IgD-negative memory B cell (primary cell): ENCODE measurements around the gene ATP13A5. TPM values are rescaled to one million over a fixed set of nuclear protein-coding genes. Genes with fewer than 3 reads are reported as not detected.
A peak's percentile ranks its signal among the peaks of the same experiment; 100 is the strongest.

Experiments
- H3K27ac Mint-ChIP-seq, 3 donors: one replicate each; pipeline ENCODE4 v1.8.0; 2020 to 2022; ENCODE audit warnings: mild to moderate bottlenecking in 3 of 3, mixed read lengths in 3 of 3, moderate library complexity in 1 of 3
- H3K27me3 Mint-ChIP-seq: one replicate; pipeline ENCODE4 v1.8.0; 2021; ENCODE audit warnings: mixed read lengths
- H3K36me3 Mint-ChIP-seq: one replicate; pipeline ENCODE4 v1.8.0; 2020; ENCODE audit warnings: mild to moderate bottlenecking, mixed read lengths
- H3K4me1 Mint-ChIP-seq, 3 donors: one replicate each; pipeline ENCODE4 v1.8.0; 2020 to 2022; ENCODE audit warnings: mixed read lengths in 3 of 3, mild to moderate bottlenecking in 1 of 3
- H3K4me3 Mint-ChIP-seq, 4 donors: one replicate each; pipeline ENCODE4 v1.8.0; 2020 to 2022; ENCODE audit warnings: mild to moderate bottlenecking in 4 of 4, mixed read lengths in 4 of 4, moderate library complexity in 3 of 4
- H3K9me3 Mint-ChIP-seq, 3 donors: one replicate each; pipeline ENCODE4 v1.8.0; 2020 to 2021; ENCODE audit warnings: mixed read lengths in 3 of 3, mild to moderate bottlenecking in 1 of 3
- polyA plus RNA-seq: library from polyadenylated mRNA; unstranded; fragments of 300-500 nt; fragmentation: Illumina TruSeq; gene quantifications from one replicate; pipeline ENCODE4 v1.2.3, GENCODE V29; 2021

Gene ATP13A5
- polyA plus RNA-seq, 1 donor from 2014 or later: not detected

- Mint-ChIP-seq H3K27me3 (peaks cover 15% of the 10 kb centered on the region), H3K27ac (no peak overlapping the region), H3K4me3 (no peak overlapping the region), H3K36me3 (peaks cover 2% of the 10 kb centered on the region), H3K4me1 (peaks cover 2 to 4% (median 4%) of the 10 kb centered on the region in 3 donors), H3K9me3 (peaks cover 0 to 2% (median 2%) of the 10 kb centered on the region in 3 donors)
Measured at GRCh38 chr3:193375614-193376013, 2.9 kb downstream of the ATP13A5 start.

- peaks cover 4% of the 10 kb centered on the region for H3K27me3 Mint-ChIP-seq
- peaks cover 2% of the 10 kb centered on the region for H3K36me3 Mint-ChIP-seq
- peak overlapping the region in 1 of 4 donors; percentile 46 for H3K4me3 Mint-ChIP-seq
- H3K9me3 Mint-ChIP-seq: peaks cover 0 to 2% (median 0%) of the 10 kb centered on the region in 3 donors
- peaks cover 2 to 4% (median 4%) of the 10 kb centered on the region in 3 donors for H3K4me1 Mint-ChIP-seq
- H3K27ac Mint-ChIP-seq: no peak overlapping the region
Measured at GRCh38 chr3:193372783-193373182, 5.8 kb downstream of the ATP13A5 start.

GRCh38 chr3:193367868-193368267, 10.7 kb downstream of the ATP13A5 start:
- peaks cover 7% of the 10 kb centered on the region for H3K27me3 Mint-ChIP-seq
- H3K27ac Mint-ChIP-seq: no peak overlapping the region
- no peaks in the 10 kb centered on the region for H3K9me3 Mint-ChIP-seq
- peaks cover 2 to 3% (median 2%) of the 10 kb centered on the region in 3 donors for H3K4me1 Mint-ChIP-seq
- no peaks in the 10 kb centered on the region for H3K36me3 Mint-ChIP-seq
- no peak overlapping the region for H3K4me3 Mint-ChIP-seq

- Mint-ChIP-seq H3K27ac (no peak overlapping the region), H3K36me3 (no peaks in the 10 kb centered on the region), H3K27me3 (peaks cover 4% of the 10 kb centered on the region), H3K4me3 (no peak overlapping the region), H3K4me1 (peaks cover 0 to 1% (median 0%) of the 10 kb centered on the region in 3 donors), H3K9me3 (peaks cover 0 to 2% (median 0%) of the 10 kb centered on the region in 3 donors)
Measured at GRCh38 chr3:193357291-193357690, 21.3 kb downstream of the ATP13A5 start.

- H3K4me1 Mint-ChIP-seq: peaks cover 0 to 1% (median 0%) of the 10 kb centered on the region in 3 donors
- H3K9me3 Mint-ChIP-seq: no peaks in the 10 kb centered on the region
- no peak overlapping the region for H3K4me3 Mint-ChIP-seq
- no peak overlapping the region for H3K27ac Mint-ChIP-seq
- no peaks in the 10 kb centered on the region for H3K36me3 Mint-ChIP-seq
- peaks cover 6% of the 10 kb centered on the region for H3K27me3 Mint-ChIP-seq
Measured at GRCh38 chr3:193354423-193354822, 24.1 kb downstream of the ATP13A5 start.

GRCh38 chr3:193350744-193351143, 27.8 kb downstream of the ATP13A5 start:
- no peaks in the 10 kb centered on the region for H3K36me3 Mint-ChIP-seq
- no peaks in the 10 kb centered on the region for H3K9me3 Mint-ChIP-seq
- H3K4me1 Mint-ChIP-seq: peaks cover 0 to 1% (median 0%) of the 10 kb centered on the region in 3 donors

GRCh38 chr3:193348686-193349085, 29.9 kb downstream of the ATP13A5 start:
- H3K27ac Mint-ChIP-seq: no peak overlapping the region
- no peaks in the 10 kb centered on the region for H3K4me1 Mint-ChIP-seq
- no peaks in the 10 kb centered on the region for H3K36me3 Mint-ChIP-seq
- no peak overlapping the region for H3K4me3 Mint-ChIP-seq
- no peaks in the 10 kb centered on the region for H3K9me3 Mint-ChIP-seq
- H3K27me3 Mint-ChIP-seq: peaks cover 7% of the 10 kb centered on the region

More at GRCh38 chr3:193350744-193351143, 27.8 kb downstream of the ATP13A5 start:
- peaks cover 7% of the 10 kb centered on the region for H3K27me3 Mint-ChIP-seq
- H3K4me3 Mint-ChIP-seq: no peak overlapping the region
- no peak overlapping the region for H3K27ac Mint-ChIP-seq

GRCh38 chr3:193347521-193348501, 30.7 kb downstream of the ATP13A5 start:
- H3K4me1 Mint-ChIP-seq: no peaks in the 10 kb centered on the region
- no peak overlapping the region for H3K27ac Mint-ChIP-seq
- no peak overlapping the region for H3K4me3 Mint-ChIP-seq
- peaks cover 4% of the 10 kb centered on the region for H3K27me3 Mint-ChIP-seq
- no peaks in the 10 kb centered on the region for H3K9me3 Mint-ChIP-seq
- H3K36me3 Mint-ChIP-seq: no peaks in the 10 kb centered on the region

- H3K27ac Mint-ChIP-seq: no peak overlapping the region
- H3K9me3 Mint-ChIP-seq: no peaks in the 10 kb centered on the region
- H3K36me3 Mint-ChIP-seq: no peaks in the 10 kb centered on the region
- H3K4me1 Mint-ChIP-seq: no peaks in the 10 kb centered on the region
- no peak overlapping the region for H3K4me3 Mint-ChIP-seq
- peaks cover 4% of the 10 kb centered on the region for H3K27me3 Mint-ChIP-seq
Measured at GRCh38 chr3:193346259-193346658, 32.3 kb downstream of the ATP13A5 start.

- Mint-ChIP-seq H3K36me3 (no peaks in the 10 kb centered on the region), H3K9me3 (no peaks in the 10 kb centered on the region), H3K4me1 (no peaks in the 10 kb centered on the region), H3K4me3 (no peak overlapping the region), H3K27me3 (peaks cover 5% of the 10 kb centered on the region), H3K27ac (no peak overlapping the region)
Measured at GRCh38 chr3:193345431-193345830, 33.1 kb downstream of the ATP13A5 start.

- Mint-ChIP-seq H3K36me3 (no peaks in the 10 kb centered on the region), H3K9me3 (no peaks in the 10 kb centered on the region), H3K27ac (no peak overlapping the region), H3K4me3 (no peak overlapping the region), H3K27me3 (peaks cover 6% of the 10 kb centered on the region), H3K4me1 (no peaks in the 10 kb centered on the region)
Measured at GRCh38 chr3:193344486-193344885, 34.1 kb downstream of the ATP13A5 start.

GRCh38 chr3:193343726-193344222, 34.8 kb downstream of the ATP13A5 start:
- Mint-ChIP-seq H3K27ac (no peak overlapping the region), H3K9me3 (peaks cover 0 to 2% (median 0%) of the 10 kb centered on the region in 3 donors), H3K4me3 (no peak overlapping the region), H3K36me3 (no peaks in the 10 kb centered on the region), H3K4me1 (no peaks in the 10 kb centered on the region), H3K27me3 (peaks cover 4% of the 10 kb centered on the region)

GRCh38 chr3:193342551-193342950, 36.0 kb downstream of the ATP13A5 start:
- H3K27ac Mint-ChIP-seq: no peak overlapping the region
- H3K4me1 Mint-ChIP-seq: no peaks in the 10 kb centered on the region
- H3K27me3 Mint-ChIP-seq: peaks cover 4% of the 10 kb centered on the region
- no peaks in the 10 kb centered on the region for H3K36me3 Mint-ChIP-seq
- no peak overlapping the region for H3K4me3 Mint-ChIP-seq
- H3K9me3 Mint-ChIP-seq: peaks cover 0 to 2% (median 0%) of the 10 kb centered on the region in 3 donors

GRCh38 chr3:193335031-193335430, 43.5 kb downstream of the ATP13A5 start:
- Mint-ChIP-seq H3K27me3 (peaks cover 2% of the 10 kb centered on the region), H3K4me1 (no peaks in the 10 kb centered on the region), H3K9me3 (peaks cover 1 to 17% (median 2%) of the 10 kb centered on the region in 3 donors), H3K27ac (no peak overlapping the region), H3K4me3 (no peak overlapping the region), H3K36me3 (no peaks in the 10 kb centered on the region)

- H3K4me3 Mint-ChIP-seq: no peak overlapping the region
- no peaks in the 10 kb centered on the region for H3K4me1 Mint-ChIP-seq
- H3K27ac Mint-ChIP-seq: no peak overlapping the region
- peaks cover 0 to 17% (median 1%) of the 10 kb centered on the region in 3 donors for H3K9me3 Mint-ChIP-seq
- peaks cover 2% of the 10 kb centered on the region for H3K27me3 Mint-ChIP-seq
- no peaks in the 10 kb centered on the region for H3K36me3 Mint-ChIP-seq
Measured at GRCh38 chr3:193333229-193333628, 45.3 kb downstream of the ATP13A5 start.
